ENCODE data around the gene KRT37. TPM values are rescaled to one million over a fixed set of nuclear protein-coding genes. Genes with fewer than 3 reads are reported as not detected.

KRT37 gene
- polyA plus RNA-seq, 6 donors from 2014 or later, result not detected

Other genes with a start within 250 kb of the KRT37 start
- not detected for gene KRTAP4-2, start 246.4 kb downstream of the KRT37 start, polyA plus RNA-seq (ENCODE audit: low read depth in 6 of 6)
- not detected for gene KRTAP4-1, start 239.7 kb downstream of the KRT37 start, polyA plus RNA-seq (ENCODE audit: low read depth in 6 of 6)
- not detected for gene KRTAP9-1, start 234.7 kb downstream of the KRT37 start, polyA plus RNA-seq (ENCODE audit: low read depth in 6 of 6)
- not detected for gene KRTAP9-2, start 197.9 kb downstream of the KRT37 start, polyA plus RNA-seq (ENCODE audit: low read depth in 6 of 6)
- gene KRTAP9-3, start 192.1 kb downstream of the KRT37 start, polyA plus RNA-seq (ENCODE audit: low read depth in 6 of 6), result not detected
- gene KRTAP9-8, start 186.6 kb downstream of the KRT37 start, polyA plus RNA-seq (ENCODE audit: low read depth in 6 of 6), result not detected
- gene KRTAP9-4, start 174.9 kb downstream of the KRT37 start, polyA plus RNA-seq (ENCODE audit: low read depth in 6 of 6), result not detected
- not detected for gene KRTAP9-9, start 169.2 kb downstream of the KRT37 start, polyA plus RNA-seq (ENCODE audit: low read depth in 6 of 6)
- gene KRTAP9-6, start 159.2 kb downstream of the KRT37 start, polyA plus RNA-seq (ENCODE audit: low read depth in 6 of 6), result not detected
- not detected for gene KRTAP9-7, start 148.9 kb downstream of the KRT37 start, polyA plus RNA-seq (ENCODE audit: low read depth in 6 of 6)
- gene KRTAP29-1, start 121.7 kb downstream of the KRT37 start, polyA plus RNA-seq (ENCODE audit: low read depth in 6 of 6), result not detected
- gene KRTAP16-1, start 115.3 kb downstream of the KRT37 start, polyA plus RNA-seq (ENCODE audit: low read depth in 6 of 6), result 1 to 10 TPM in 1 of 6 donors, under 1 TPM in 3, not detected in 2; 0.38 to 2.0 (median 0.55) TPM
- gene KRTAP17-1, start 108.9 kb downstream of the KRT37 start, polyA plus RNA-seq (ENCODE audit: low read depth in 6 of 6), result not detected
- not detected for gene KRT33A, start 73.8 kb downstream of the KRT37 start, polyA plus RNA-seq (ENCODE audit: low read depth in 6 of 6)
- gene KRT33B, start 54.8 kb downstream of the KRT37 start, polyA plus RNA-seq (ENCODE audit: low read depth in 6 of 6), result not detected
- not detected for gene KRT34, start 42.3 kb downstream of the KRT37 start, polyA plus RNA-seq (ENCODE audit: low read depth in 6 of 6)
- gene KRT31, start 27.0 kb downstream of the KRT37 start, polyA plus RNA-seq (ENCODE audit: low read depth in 6 of 6), result not detected
- gene KRT38, start 16.4 kb upstream of the KRT37 start, polyA plus RNA-seq (ENCODE audit: low read depth in 6 of 6), result not detected
- not detected for gene KRT32, start 42.8 kb upstream of the KRT37 start, polyA plus RNA-seq (ENCODE audit: low read depth in 6 of 6)
- gene KRT35, start 56.6 kb upstream of the KRT37 start, polyA plus RNA-seq (ENCODE audit: low read depth in 6 of 6), result not detected
- gene KRT36, start 65.3 kb upstream of the KRT37 start, polyA plus RNA-seq (ENCODE audit: low read depth in 6 of 6), result not detected
- not detected for gene KRT13, start 81.0 kb upstream of the KRT37 start, polyA plus RNA-seq (ENCODE audit: low read depth in 6 of 6)
- not detected for gene KRT15, start 94.3 kb upstream of the KRT37 start, polyA plus RNA-seq (ENCODE audit: low read depth in 6 of 6)
- gene KRT19, start 103.7 kb upstream of the KRT37 start, polyA plus RNA-seq (ENCODE audit: low read depth in 6 of 6), result not detected
- gene KRT9, start 147.5 kb upstream of the KRT37 start, polyA plus RNA-seq (ENCODE audit: low read depth in 6 of 6), result not detected
- gene KRT14, start 162.3 kb upstream of the KRT37 start, polyA plus RNA-seq (ENCODE audit: low read depth in 6 of 6), result not detected
- not detected for gene KRT16, start 188.2 kb upstream of the KRT37 start, polyA plus RNA-seq (ENCODE audit: low read depth in 6 of 6)
- gene KRT17, start 200.0 kb upstream of the KRT37 start, polyA plus RNA-seq (ENCODE audit: low read depth in 6 of 6), result not detected

Measured in naive B cell (primary cell).